H9 (cell line): ENCODE data around the gene MEDAG. TPM values are rescaled to one million over a fixed set of nuclear protein-coding genes. Genes with fewer than 3 reads are reported as not detected.

Source experiments
- DNase-seq: peaks from one replicate; pipeline ENCODE4 v3.0.0-alpha.2; 2017
- H2AFZ ChIP-seq: one replicate; pipeline ENCODE4 v1.6.1; 2013; ENCODE audit warnings: mild to moderate bottlenecking, low read length, control low read depth, moderate library complexity
- H2AK5ac ChIP-seq: 2 replicates; pipeline ENCODE4 v1.6.1; 2013; ENCODE audit warnings: low read length, control low read depth, mixed read lengths; ENCODE audit not compliant: insufficient read length
- H2BK120ac ChIP-seq: one replicate; pipeline ENCODE4 v1.6.1; 2013; ENCODE audit warnings: low read depth, mild to moderate bottlenecking, low read length, control low read depth, inconsistent platforms; ENCODE audit not compliant: poor library complexity, severe bottlenecking
- H2BK12ac ChIP-seq: 2 replicates; pipeline ENCODE4 v1.6.1; 2013; ENCODE audit warnings: low read length, control low read depth, mixed read lengths, low read depth; ENCODE audit not compliant: insufficient read length
- H2BK15ac ChIP-seq: 2 replicates; pipeline ENCODE4 v1.6.1; 2013; ENCODE audit warnings: low read depth, low read length, control low read depth
- H2BK20ac ChIP-seq: one replicate; pipeline ENCODE4 v1.6.1; 2013; ENCODE audit warnings: low read depth, mild to moderate bottlenecking, low read length, control low read depth, inconsistent platforms; ENCODE audit not compliant: poor library complexity, severe bottlenecking
- H2BK5ac ChIP-seq: 2 replicates; pipeline ENCODE4 v1.6.1; 2013; ENCODE audit warnings: low read length, control low read depth, mixed read lengths; ENCODE audit not compliant: insufficient read length
- H3K14ac ChIP-seq: 2 replicates; pipeline ENCODE4 v1.6.1; 2013; ENCODE audit warnings: low read length, control low read depth; ENCODE audit not compliant: insufficient read depth
- H3K18ac ChIP-seq: 2 replicates; pipeline ENCODE4 v1.6.1; 2013; ENCODE audit warnings: low read depth, mild to moderate bottlenecking, mixed read lengths, low read length, control low read depth; ENCODE audit not compliant: insufficient read length
- H3K23ac ChIP-seq: 2 replicates; pipeline ENCODE4 v1.6.1; 2013; ENCODE audit warnings: low read length, control low read depth, mixed read lengths, low read depth; ENCODE audit not compliant: insufficient read length
- H3K23me2 ChIP-seq: 2 replicates; pipeline ENCODE4 v1.6.1; 2013; ENCODE audit warnings: low read depth, mild to moderate bottlenecking, mixed read lengths, low read length, control low read depth; ENCODE audit not compliant: insufficient read length, poor library complexity, severe bottlenecking
- H3K27ac ChIP-seq: 2 replicates; pipeline ENCODE4 v1.5.1; 2013; ENCODE audit warnings: low read length, control low read depth, mixed read lengths, low read depth; ENCODE audit not compliant: insufficient read length
- H3K27me3 ChIP-seq: 2 replicates; pipeline ENCODE4 v1.6.1; 2013; ENCODE audit warnings: low read length, control low read depth, inconsistent platforms; ENCODE audit not compliant: insufficient read depth
- H3K4ac ChIP-seq: 2 replicates; pipeline ENCODE4 v1.6.1; 2013; ENCODE audit warnings: low read depth, mild to moderate bottlenecking, control low read depth, inconsistent platforms, low read length, moderate library complexity
- H3K4me1 ChIP-seq: 2 replicates; pipeline ENCODE4 v1.6.1; 2013; ENCODE audit warnings: low read length, control low read depth, inconsistent platforms; ENCODE audit not compliant: insufficient read depth
- H3K4me2 ChIP-seq: 2 replicates; pipeline ENCODE4 v1.6.1; 2013; ENCODE audit warnings: low read length, control low read depth, mixed read lengths; ENCODE audit not compliant: insufficient read length, insufficient read depth
- H3K56ac ChIP-seq: 2 replicates; pipeline ENCODE4 v1.6.1; 2013; ENCODE audit warnings: low read depth, mild to moderate bottlenecking, mixed read lengths, low read length, control low read depth; ENCODE audit not compliant: insufficient read length
- H3K79me1 ChIP-seq: 2 replicates; pipeline ENCODE4 v1.6.1; 2013; ENCODE audit warnings: low read depth, mild to moderate bottlenecking, moderate library complexity, low read length, control low read depth, inconsistent platforms; ENCODE audit not compliant: insufficient read depth, poor library complexity, severe bottlenecking
- H3K79me2 ChIP-seq: 2 replicates; pipeline ENCODE4 v1.6.1; 2013; ENCODE audit warnings: low read length, control low read depth, inconsistent platforms; ENCODE audit not compliant: insufficient read depth
- H3K9ac ChIP-seq: 2 replicates; pipeline ENCODE4 v1.6.1; 2013; ENCODE audit warnings: low read length, control low read depth, mixed read lengths; ENCODE audit not compliant: insufficient read length; ENCODE audit errors: extremely low read depth
- H3K9me3 ChIP-seq: one replicate; pipeline ENCODE4 v1.6.1; 2013; ENCODE audit warnings: low read depth, low read length, inconsistent platforms; ENCODE audit not compliant: control insufficient read depth
- H3T11ph ChIP-seq: one replicate; pipeline ENCODE4 v1.6.1; 2013; ENCODE audit warnings: mild to moderate bottlenecking, low read length, control low read depth, inconsistent platforms
- H4K20me1 ChIP-seq: one replicate; pipeline ENCODE4 v1.6.1; 2013; ENCODE audit not compliant: control insufficient read depth, insufficient read length, insufficient read depth
- H4K5ac ChIP-seq: 2 replicates; pipeline ENCODE4 v1.6.1; 2013; ENCODE audit warnings: low read depth, mild to moderate bottlenecking, mixed read lengths, low read length, control low read depth; ENCODE audit not compliant: insufficient read length
- H4K8ac ChIP-seq: replicated peaks from 2 replicates; pipeline ENCODE4 v1.6.1; 2013; ENCODE audit warnings: low read length, control low read depth, mixed read lengths, low read depth; ENCODE audit not compliant: insufficient read length
- H4K91ac ChIP-seq: 2 replicates; pipeline ENCODE4 v1.6.1; 2013; ENCODE audit warnings: low read depth, mild to moderate bottlenecking, moderate library complexity, mixed read lengths, low read length, control low read depth; ENCODE audit not compliant: insufficient read length
- H3K27ac Mint-ChIP-seq, 3 experiments: 2 replicates in 2 of 3; 3 replicates in 1 of 3; pipeline ENCODE4 v1.8.0; 2020 to 2021; ENCODE audit warnings: mixed read lengths in 3 of 3, mild to moderate bottlenecking in 1 of 3, moderate library complexity in 1 of 3
- H3K27me3 Mint-ChIP-seq: 2 replicates; pipeline ENCODE4 v1.8.0; 2021; ENCODE audit warnings: low read depth, mild to moderate bottlenecking, moderate library complexity, mixed read lengths
- H3K36me3 Mint-ChIP-seq, 3 experiments: 2 replicates in 2 of 3; 3 replicates in 1 of 3; pipeline ENCODE4 v1.8.0; 2020 to 2021; ENCODE audit warnings: low read depth in 3 of 3, mixed read lengths in 3 of 3; ENCODE audit not compliant: insufficient read depth in 1 of 3
- H3K4me1 Mint-ChIP-seq, 2 experiments: 2 replicates each; pipeline ENCODE4 v1.8.0; 2020; ENCODE audit warnings: mixed read lengths in 2 of 2
- H3K4me3 Mint-ChIP-seq, 2 experiments: 2 replicates in 1 of 2; 3 replicates in 1 of 2; pipeline ENCODE4 v1.8.0; 2020 to 2021; ENCODE audit warnings: mild to moderate bottlenecking in 2 of 2, mixed read lengths in 2 of 2, moderate library complexity in 1 of 2
- H3K9me3 Mint-ChIP-seq, 2 experiments: 2 replicates in 1 of 2; 3 replicates in 1 of 2; pipeline ENCODE4 v1.8.0; 2020; ENCODE audit warnings: mild to moderate bottlenecking in 2 of 2, mixed read lengths in 2 of 2, moderate library complexity in 1 of 2
- CTCF ChIP-seq: fragments of 200-600 bp; sonication (generic); conservative IDR thresholded peaks from 3 replicates; pipeline ENCODE4 v1.8.0; 2021; ENCODE audit warnings: antibody characterized with exemption, mild to moderate bottlenecking
- WGBS: extraction: QIAGEN DNeasy Blood & Tissue Kit; methylation state at CpG from one replicate; pipeline ENCODE4 v1.1.7; 2013; ENCODE audit warnings: missing lambda C conversion rate, low lambda C conversion rate, mixed read lengths; ENCODE audit not compliant: insufficient read length; ENCODE audit errors: extremely low coverage; 5-methylcytosine and 5-hydroxymethylcytosine counted together
- total RNA-seq: library from RNA; stranded (reverse); gene quantifications from 2 replicates; pipeline ENCODE4 v1.2.1, GENCODE V29; 2021

MEDAG gene
- total RNA-seq, 1 experiment from 2014 or later: 0.87 TPM

GRCh38 chr13:30900952-30901749 is 4.9 kb upstream of the MEDAG start:
- H3K23me2 ChIP-seq: peaks cover 4% of the 10 kb centered on the region
- no peak overlapping the region for H3K27ac Mint-ChIP-seq
- H2BK120ac ChIP-seq: no peak overlapping the region

More at GRCh38 chr13:30900952-30901749, 4.9 kb upstream of the MEDAG start:
- no peaks in the 10 kb centered on the region for H3K36me3 Mint-ChIP-seq
- Histone ChIP-seq H2AK5ac (no peak overlapping the region), H3K4ac (no peak overlapping the region), H4K20me1 (no peaks in the 10 kb centered on the region), H3K4me1 (peaks cover 3% of the 10 kb centered on the region; the same call in 1 of the 2 replicates), H2BK20ac (no peak overlapping the region), H3K14ac (no peak overlapping the region), H3T11ph (no peak overlapping the region), H2BK12ac (no peak overlapping the region), H3K79me1 (no peaks in the 10 kb centered on the region), H3K27ac (no peak overlapping the region), H3K27me3 (peaks cover 3% of the 10 kb centered on the region; the same call in 1 of the 2 replicates), H2BK15ac (no peak overlapping the region), H3K18ac (no peak overlapping the region), H2BK5ac (no peak overlapping the region), H4K5ac (no peak overlapping the region), H3K56ac (no peak overlapping the region), H3K9ac (no peak overlapping the region), H2AFZ (no peak overlapping the region), H3K4me2 (no peak overlapping the region), H3K79me2 (no peaks in the 10 kb centered on the region), H4K8ac (no peak overlapping the region), H3K9me3 (no peaks in the 10 kb centered on the region), H4K91ac (no peak overlapping the region), H3K23ac (no peak overlapping the region)
- peaks cover 55% of the 10 kb centered on the region for H3K27me3 Mint-ChIP-seq
- WGBS: no CpG with 5 or more reads among the region's 5 CpGs
- no peak for DNase-seq
- no peak for TF ChIP-seq CTCF
- peaks cover 15 to 17% of the 10 kb centered on the region in 2 experiments for H3K4me1 Mint-ChIP-seq
- H3K9me3 Mint-ChIP-seq: no peaks in the 10 kb centered on the region; a peak in 1 of 5 replicates
- no peak overlapping the region for H3K4me3 Mint-ChIP-seq
